H1 (cell line): ENCODE results near the gene SPAG16. TPM values are rescaled to one million over a fixed set of nuclear protein-coding genes. Genes with fewer than 3 reads are reported as not detected.

Source experiments
- CBX8 ChIP-seq: fragments of 300-800, 300-1000 bp; sonication (generic); IDR thresholded peaks from 2 replicates; pipeline ENCODE4 v1.7.1; 2016; ENCODE audit warnings: low read depth, low read length, borderline replicate concordance
- NRF1 ChIP-seq: IDR thresholded peaks from 2 replicates; pipeline ENCODE4 v1.6.1; 2011; ENCODE audit warnings: mild to moderate bottlenecking, low read depth, low read length, improper control_type of control experiment
- TAF1 ChIP-seq: IDR thresholded peaks from 2 replicates; pipeline ENCODE4 v1.6.1; 2011; ENCODE audit warnings: mild to moderate bottlenecking, low read depth, low read length
- polyA plus RNA-seq, 7 experiments: library from polyadenylated mRNA; depleted of rRNA in 3 of 7; stranded (reverse) in 5 of 7; unstranded in 2 of 7; fragments of >200 nt in 5 of 7; fragments of 200-250 nt in 2 of 7; gene quantifications; 1 replicate in 5 of 7; 2 replicates in 1 of 7; 4 replicates in 1 of 7; pipeline versions ENCODE4 v1.2.1 to v1.2.3, GENCODE V29; 2011 to 2013; ENCODE audit warnings: missing spikeins in 2 of 7, mixed read lengths in 2 of 7
- total RNA-seq: library from RNA; stranded (reverse); fragmentation: NEBNext Ultra II Directional; extraction: Animal tissue kit (Norgen Biotek cat#: 25700); gene quantifications from 2 replicates; pipeline ENCODE4 v1.2.1, GENCODE V29; 2021
- TF ChIP-seq, protein P1 (sequence below): fragments of 300-600 bp; sonication (generic); IDR thresholded peaks from 2 replicates; pipeline ENCODE4 v1.7.1; 2012; ENCODE audit warnings: low read length, moderate library complexity, mild to moderate bottlenecking, inconsistent platforms; ENCODE audit not compliant: insufficient replicate concordance

Gene SPAG16
- total and polyA plus RNA-seq, 2 of the 8 experiments (the other 6 are each of a cell fraction or from before 2014, with no cell fraction given), result 6.0 to 14.9 TPM

DNA sequence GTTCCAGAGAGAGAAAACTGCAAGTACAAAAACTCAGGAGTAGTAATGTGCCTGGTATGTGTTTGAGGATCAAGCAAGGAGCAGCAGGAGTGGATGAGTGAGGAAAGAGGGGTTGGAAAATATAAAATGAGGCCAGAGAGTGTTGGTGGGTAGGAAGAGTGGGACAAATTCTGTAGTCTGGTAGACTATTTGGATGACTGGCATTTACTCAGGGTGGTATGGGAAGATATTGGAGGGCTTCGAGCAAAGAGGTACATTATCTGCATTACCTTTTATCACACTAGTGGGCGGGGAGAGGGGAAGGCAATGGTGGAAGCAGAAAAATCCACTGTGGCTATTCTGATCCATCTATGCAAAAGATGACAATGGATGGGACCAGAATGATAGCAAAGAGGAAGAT lies 744.9 kb downstream of the SPAG16 start (continued):
- TF ChIP-seq, protein P1, sequence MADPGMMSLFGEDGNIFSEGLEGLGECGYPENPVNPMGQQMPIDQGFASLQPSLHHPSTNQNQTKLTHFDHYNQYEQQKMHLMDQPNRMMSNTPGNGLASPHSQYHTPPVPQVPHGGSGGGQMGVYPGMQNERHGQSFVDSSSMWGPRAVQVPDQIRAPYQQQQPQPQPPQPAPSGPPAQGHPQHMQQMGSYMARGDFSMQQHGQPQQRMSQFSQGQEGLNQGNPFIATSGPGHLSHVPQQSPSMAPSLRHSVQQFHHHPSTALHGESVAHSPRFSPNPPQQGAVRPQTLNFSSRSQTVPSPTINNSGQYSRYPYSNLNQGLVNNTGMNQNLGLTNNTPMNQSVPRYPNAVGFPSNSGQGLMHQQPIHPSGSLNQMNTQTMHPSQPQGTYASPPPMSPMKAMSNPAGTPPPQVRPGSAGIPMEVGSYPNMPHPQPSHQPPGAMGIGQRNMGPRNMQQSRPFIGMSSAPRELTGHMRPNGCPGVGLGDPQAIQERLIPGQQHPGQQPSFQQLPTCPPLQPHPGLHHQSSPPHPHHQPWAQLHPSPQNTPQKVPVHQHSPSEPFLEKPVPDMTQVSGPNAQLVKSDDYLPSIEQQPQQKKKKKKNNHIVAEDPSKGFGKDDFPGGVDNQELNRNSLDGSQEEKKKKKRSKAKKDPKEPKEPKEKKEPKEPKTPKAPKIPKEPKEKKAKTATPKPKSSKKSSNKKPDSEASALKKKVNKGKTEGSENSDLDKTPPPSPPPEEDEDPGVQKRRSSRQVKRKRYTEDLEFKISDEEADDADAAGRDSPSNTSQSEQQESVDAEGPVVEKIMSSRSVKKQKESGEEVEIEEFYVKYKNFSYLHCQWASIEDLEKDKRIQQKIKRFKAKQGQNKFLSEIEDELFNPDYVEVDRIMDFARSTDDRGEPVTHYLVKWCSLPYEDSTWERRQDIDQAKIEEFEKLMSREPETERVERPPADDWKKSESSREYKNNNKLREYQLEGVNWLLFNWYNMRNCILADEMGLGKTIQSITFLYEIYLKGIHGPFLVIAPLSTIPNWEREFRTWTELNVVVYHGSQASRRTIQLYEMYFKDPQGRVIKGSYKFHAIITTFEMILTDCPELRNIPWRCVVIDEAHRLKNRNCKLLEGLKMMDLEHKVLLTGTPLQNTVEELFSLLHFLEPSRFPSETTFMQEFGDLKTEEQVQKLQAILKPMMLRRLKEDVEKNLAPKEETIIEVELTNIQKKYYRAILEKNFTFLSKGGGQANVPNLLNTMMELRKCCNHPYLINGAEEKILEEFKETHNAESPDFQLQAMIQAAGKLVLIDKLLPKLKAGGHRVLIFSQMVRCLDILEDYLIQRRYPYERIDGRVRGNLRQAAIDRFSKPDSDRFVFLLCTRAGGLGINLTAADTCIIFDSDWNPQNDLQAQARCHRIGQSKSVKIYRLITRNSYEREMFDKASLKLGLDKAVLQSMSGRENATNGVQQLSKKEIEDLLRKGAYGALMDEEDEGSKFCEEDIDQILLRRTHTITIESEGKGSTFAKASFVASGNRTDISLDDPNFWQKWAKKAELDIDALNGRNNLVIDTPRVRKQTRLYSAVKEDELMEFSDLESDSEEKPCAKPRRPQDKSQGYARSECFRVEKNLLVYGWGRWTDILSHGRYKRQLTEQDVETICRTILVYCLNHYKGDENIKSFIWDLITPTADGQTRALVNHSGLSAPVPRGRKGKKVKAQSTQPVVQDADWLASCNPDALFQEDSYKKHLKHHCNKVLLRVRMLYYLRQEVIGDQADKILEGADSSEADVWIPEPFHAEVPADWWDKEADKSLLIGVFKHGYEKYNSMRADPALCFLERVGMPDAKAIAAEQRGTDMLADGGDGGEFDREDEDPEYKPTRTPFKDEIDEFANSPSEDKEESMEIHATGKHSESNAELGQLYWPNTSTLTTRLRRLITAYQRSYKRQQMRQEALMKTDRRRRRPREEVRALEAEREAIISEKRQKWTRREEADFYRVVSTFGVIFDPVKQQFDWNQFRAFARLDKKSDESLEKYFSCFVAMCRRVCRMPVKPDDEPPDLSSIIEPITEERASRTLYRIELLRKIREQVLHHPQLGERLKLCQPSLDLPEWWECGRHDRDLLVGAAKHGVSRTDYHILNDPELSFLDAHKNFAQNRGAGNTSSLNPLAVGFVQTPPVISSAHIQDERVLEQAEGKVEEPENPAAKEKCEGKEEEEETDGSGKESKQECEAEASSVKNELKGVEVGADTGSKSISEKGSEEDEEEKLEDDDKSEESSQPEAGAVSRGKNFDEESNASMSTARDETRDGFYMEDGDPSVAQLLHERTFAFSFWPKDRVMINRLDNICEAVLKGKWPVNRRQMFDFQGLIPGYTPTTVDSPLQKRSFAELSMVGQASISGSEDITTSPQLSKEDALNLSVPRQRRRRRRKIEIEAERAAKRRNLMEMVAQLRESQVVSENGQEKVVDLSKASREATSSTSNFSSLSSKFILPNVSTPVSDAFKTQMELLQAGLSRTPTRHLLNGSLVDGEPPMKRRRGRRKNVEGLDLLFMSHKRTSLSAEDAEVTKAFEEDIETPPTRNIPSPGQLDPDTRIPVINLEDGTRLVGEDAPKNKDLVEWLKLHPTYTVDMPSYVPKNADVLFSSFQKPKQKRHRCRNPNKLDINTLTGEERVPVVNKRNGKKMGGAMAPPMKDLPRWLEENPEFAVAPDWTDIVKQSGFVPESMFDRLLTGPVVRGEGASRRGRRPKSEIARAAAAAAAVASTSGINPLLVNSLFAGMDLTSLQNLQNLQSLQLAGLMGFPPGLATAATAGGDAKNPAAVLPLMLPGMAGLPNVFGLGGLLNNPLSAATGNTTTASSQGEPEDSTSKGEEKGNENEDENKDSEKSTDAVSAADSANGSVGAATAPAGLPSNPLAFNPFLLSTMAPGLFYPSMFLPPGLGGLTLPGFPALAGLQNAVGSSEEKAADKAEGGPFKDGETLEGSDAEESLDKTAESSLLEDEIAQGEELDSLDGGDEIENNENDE, result no peak
- no peak for TF ChIP-seq TAF1
- no peak for TF ChIP-seq NRF1
- no peak for TF ChIP-seq CBX8
- TF ChIP-seq, all 59 proteins: peak for 0
